ENCODE measurements around the gene BTBD1.

Gene BTBD1

DNA sequence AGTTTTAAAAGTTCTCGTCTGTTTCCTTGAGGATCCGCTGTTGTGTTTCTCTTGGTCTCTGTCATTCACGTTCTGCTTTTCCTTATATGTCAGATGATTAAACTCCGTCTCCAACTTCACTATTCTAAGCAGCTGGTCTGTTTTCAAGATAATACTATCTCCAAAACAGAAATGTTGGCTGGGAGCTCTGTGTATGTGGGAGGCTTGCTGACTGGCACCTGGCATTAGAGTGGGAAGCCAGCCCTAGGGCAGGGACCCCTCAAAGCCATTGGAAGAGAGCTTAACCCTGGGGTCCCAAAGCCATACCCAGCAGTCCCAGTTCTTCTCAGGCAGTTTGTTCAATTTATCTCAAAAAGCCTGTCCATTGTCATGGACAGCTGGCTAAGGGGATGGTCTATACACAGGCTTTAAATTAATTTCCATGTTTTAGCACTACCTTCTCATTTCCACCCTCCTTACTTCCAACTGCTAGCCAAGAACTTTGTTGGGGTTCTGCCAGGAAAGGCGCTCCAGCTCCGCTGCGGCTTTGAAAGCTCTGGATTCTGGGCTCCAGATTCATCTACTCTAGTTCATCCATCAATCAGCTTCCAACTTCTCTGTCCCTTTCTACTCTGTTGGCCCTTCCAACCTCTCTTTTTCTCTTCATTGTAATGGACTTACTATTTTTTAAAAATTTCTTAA lies 9.2 kb downstream of the BTBD1 start:
- TF ChIP-seq CTCF (IDR thresholded peaks at IDR 0.05; ENCODE audit: extremely low read depth, insufficient read depth, missing control alignments), result no peak
- in situ Hi-C loops (cut with MboI; ENCODE audit: low pct_unique_long_range_greater_than_20kb, low sequenced_read_pairs, unreplicated experiment), result no loop called here
- DNase-seq (ENCODE audit: low spot score), result no peak

- in situ Hi-C loops (cut with MboI; ENCODE audit: low pct_unique_long_range_greater_than_20kb, low sequenced_read_pairs, unreplicated experiment), result no loop called here
- TF ChIP-seq CTCF (IDR thresholded peaks at IDR 0.05; ENCODE audit: extremely low read depth, insufficient read depth, missing control alignments), result no peak
Measured at GRCh38 chr15:83057002-83057401, 10.1 kb downstream of the BTBD1 start.

DNA sequence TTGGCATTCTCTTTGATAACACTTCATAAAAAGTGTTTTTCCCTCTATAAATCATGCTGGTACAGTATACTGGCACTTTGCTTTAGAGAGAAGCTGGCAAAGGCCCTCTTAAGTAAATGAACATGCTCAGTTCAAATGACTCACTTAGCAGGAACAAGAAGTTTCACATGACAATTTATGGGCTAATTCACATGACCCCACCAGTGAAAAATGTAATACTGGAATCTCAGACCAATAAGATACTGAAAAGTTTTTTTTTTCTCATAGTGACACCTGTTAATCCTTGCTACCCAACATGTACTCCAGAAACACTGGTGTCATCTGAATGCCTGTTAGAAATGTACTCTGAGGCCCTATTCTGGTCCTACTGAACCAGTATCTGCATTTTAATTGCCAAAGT lies 13.9 kb downstream of the BTBD1 start:
- no peak for DNase-seq (ENCODE audit: low spot score)
- TF ChIP-seq CTCF (IDR thresholded peaks at IDR 0.05; ENCODE audit: extremely low read depth, insufficient read depth, missing control alignments), result no peak
- in situ Hi-C loops (cut with MboI; ENCODE audit: low pct_unique_long_range_greater_than_20kb, low sequenced_read_pairs, unreplicated experiment), result no loop called here

More at GRCh38 chr15:83057002-83057401, 10.1 kb downstream of the BTBD1 start:
- no peak for DNase-seq (ENCODE audit: low spot score)

DNA sequence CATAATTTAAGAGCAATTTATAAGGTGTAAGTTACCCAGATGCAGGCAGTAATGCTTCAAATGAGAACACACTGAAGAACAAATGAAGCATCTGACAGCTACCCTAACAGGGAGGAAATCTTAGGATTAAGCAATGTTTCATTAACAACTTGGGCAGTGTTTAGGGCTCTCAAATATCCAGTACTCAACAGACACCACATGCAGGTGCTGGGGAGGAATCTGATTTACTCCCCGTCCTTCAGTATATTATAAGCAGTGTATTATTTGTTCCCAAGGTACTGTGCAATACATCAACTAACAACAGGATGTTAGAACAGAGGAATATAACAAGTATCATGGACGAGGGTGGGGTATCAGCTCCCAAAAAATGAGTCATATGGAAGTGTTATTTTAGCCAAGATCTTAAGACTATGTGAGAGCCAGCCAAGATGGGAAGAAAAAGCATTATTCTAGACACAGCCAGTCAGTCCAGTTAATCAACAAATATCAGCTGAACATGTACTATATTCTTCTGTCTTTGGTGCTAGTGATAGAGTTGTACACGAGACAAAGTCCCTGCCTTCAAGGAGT lies 20.4 kb downstream of the BTBD1 start:
- in situ Hi-C loops (cut with MboI; ENCODE audit: low pct_unique_long_range_greater_than_20kb, low sequenced_read_pairs, unreplicated experiment), result no loop called here
- TF ChIP-seq CTCF (IDR thresholded peaks at IDR 0.05; ENCODE audit: extremely low read depth, insufficient read depth, missing control alignments), result no peak
- DNase-seq (ENCODE audit: low spot score), result no peak

DNA sequence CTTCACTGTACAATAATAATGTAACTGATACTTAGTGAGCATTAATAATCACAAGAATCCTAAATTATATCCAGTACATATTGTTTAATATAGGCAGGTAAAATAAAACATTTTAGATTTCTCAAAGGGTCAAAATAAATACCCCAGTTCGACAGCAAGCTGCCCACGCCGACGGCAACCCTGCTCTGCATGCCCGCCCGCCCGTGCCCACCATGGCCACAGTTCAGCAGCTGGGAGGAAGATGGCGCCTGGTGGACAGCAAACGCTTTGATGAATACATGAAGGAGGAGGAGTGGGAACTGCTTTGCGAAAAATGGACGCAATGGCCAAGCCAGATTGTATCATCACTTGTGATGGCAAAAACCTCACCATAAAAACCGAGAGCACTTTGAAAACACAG lies 22.9 kb downstream of the BTBD1 start:
- no peak for DNase-seq (ENCODE audit: low spot score)
- no peak for TF ChIP-seq CTCF (IDR thresholded peaks at IDR 0.05; ENCODE audit: extremely low read depth, insufficient read depth, missing control alignments)
- in situ Hi-C loops (cut with MboI; ENCODE audit: low pct_unique_long_range_greater_than_20kb, low sequenced_read_pairs, unreplicated experiment), result no loop called here

GRCh38 chr15:83039206-83039605 lies 27.8 kb downstream of the BTBD1 start:
- in situ Hi-C loops (cut with MboI; ENCODE audit: low pct_unique_long_range_greater_than_20kb, low sequenced_read_pairs, unreplicated experiment), result no loop called here
- TF ChIP-seq CTCF (IDR thresholded peaks at IDR 0.05; ENCODE audit: extremely low read depth, insufficient read depth, missing control alignments), result no peak
- no peak for DNase-seq (ENCODE audit: low spot score)

Data from GM13977 (cell line).